Activated T-helper 1 cell treated with Interleukin-2 at 50 U/mL for 16 hours (primary cell): ENCODE measurements around the gene INPP5B.
"Not testable (repeated sequence)": the region's sequence is repeated elsewhere in the genome, so short reads cannot be mapped to it uniquely, and the experiment has no call there.

Source experiments
- DNase-seq: peaks from one replicate; pipeline ENCODE4 v3.0.0-alpha.2; 2020; ENCODE audit warnings: low read depth

The INPP5B gene

GRCh38 chr1:37946703-37947360 lies at the start of gene INPP5B:
TSS of gene INPP5B (minus strand) at chr1:37947053. CDS start at chr1:37946308, 745 bp downstream.
- DNase-seq = peak; percentile 25

DNA sequence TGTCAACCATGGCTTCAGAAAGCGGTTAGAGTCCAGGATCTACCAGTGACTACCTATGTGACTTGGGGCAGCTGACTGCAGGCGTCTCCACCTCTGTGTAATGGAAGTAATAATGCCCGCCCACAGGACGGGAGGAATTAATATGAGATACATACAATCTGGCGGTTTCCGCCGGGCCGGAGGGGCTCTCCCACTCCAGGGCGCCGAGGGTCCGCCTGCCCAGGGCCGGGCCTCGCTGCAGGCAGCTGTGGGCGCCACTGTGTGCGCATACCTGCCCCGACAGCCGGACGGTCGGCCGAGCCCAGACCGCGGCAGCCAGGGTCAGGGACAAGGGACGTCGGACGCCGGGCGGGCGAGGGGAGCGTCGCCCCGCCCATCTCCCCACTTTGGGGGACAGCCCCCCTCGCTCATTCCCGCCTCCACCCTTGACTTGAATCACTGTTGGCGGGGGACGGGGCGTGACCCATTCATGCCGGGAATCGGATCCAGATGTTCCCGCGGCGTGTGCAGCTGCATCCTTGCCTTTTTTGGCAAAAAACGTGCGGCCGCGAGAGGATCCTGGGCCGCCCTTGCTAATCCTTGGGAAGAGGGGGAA lies 49.0 kb upstream of the INPP5B start:
- no peak for DNase-seq

- DNase-seq = no peak
Observed at GRCh38 chr1:37994886-37995566, 48.2 kb upstream of the INPP5B start.

DNA sequence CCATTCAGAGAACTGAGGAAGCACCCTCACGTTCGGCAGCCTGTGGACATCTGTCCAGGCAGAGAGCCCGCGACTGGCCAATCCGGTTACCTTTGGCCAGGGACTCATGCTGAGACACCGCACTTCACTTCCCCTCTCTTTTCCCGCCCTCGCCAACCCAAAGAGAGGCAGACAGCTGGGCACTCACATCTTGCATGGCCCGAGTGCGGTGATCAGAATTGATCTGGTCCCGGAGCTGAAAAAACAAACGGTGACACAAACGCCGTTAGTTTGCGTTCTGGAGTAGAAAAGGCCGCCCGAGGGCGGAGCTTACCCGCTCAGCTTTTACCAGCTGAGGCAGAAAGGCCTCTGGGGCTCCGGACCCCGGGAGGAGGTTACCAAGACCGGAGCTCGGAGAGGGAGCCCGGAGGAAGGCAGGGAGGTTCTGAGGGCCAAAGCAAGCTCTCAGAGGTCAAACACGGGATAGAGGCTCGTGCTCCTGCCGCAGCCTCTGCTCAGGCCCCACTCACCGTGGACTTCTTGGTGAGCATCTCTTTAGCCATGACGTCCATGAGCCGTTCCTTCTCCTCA lies 42.6 kb upstream of the INPP5B start:
- DNase-seq = no peak

DNA sequence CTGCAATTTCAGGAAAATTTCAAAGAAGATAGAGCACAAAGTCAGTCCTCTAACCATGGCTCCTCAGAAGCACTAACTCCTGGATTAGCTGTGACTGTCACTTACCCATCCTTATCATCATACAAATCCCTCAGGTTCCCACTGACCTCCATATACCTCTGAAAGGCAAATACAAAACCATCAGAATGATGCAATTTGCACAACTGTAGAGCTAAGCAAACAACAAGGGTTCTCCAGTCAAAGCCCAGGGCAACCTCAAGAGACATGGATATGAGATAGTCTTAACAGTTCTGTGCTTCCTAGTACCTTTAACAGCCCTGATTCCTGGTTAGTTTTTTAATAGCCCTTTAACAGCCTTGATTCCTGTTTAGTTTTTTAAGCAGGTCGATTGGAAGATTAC lies 40.8 kb upstream of the INPP5B start:
- no peak for DNase-seq

- no peak for DNase-seq
Observed at GRCh38 chr1:37983546-37983945, 36.7 kb upstream of the INPP5B start.

GRCh38 chr1:37978541-37978940 lies 31.7 kb upstream of the INPP5B start:
- no peak for DNase-seq

DNA sequence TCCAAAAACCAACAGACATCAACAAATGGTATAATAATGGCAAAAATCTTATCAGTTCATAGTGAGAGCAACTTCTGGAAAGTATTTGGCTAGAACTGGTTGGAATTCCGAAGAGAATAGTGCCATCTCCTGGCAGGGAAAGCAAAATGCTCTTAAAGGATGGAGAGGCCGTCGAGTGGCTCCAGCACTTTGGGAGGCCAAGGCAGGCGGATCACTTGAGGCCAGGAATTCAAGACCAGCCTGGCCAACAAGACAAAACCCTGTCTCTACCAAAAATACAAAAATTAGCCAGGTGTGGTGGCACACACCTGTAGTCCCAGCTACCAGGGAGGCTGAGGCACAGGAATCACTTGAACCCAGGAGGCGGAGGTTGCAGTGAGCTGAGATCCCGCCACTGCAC lies 28.2 kb upstream of the INPP5B start:
- DNase-seq = not testable (repeated sequence)

- DNase-seq = no peak
Observed at GRCh38 chr1:37974567-37974966, 27.7 kb upstream of the INPP5B start.

DNA sequence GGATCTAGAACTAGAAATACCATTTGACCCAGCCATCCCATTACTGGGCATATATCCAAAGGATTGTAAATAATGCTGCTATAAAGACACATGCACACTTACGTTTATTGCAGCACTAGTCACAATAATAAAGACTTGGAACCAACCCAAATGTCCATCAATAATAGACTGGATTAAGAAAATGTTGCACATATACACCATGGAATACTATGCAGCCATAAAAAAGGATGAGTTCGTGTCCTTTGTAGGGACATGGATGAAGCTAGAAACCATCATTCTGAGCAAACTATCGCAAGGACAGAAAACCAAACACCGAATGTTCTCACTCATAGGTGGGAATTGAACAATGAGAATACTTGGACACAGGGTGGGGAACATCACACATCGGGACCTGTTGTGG lies 26.8 kb upstream of the INPP5B start:
- DNase-seq = not testable (repeated sequence)

DNA sequence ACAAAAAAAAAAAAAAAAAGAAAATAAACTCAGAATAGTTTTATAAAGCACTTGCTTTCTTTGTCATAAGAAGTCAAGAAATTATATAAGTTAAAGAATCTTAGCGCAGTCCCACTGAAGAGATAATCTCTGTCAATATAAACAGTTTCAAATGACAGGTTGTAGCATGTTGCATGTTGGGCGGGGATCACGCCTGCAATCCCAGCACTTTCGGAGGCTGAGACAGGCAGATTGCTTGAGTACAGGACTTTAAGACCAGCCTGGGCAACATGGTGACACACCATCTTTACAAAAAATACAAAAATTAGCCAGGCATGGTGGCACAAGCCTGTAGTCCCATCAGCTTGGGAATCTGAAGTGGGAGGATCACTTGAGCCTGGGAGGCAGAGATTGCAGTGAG lies 18.4 kb upstream of the INPP5B start:
- DNase-seq = no peak

GRCh38 chr1:37964106-37964505 lies 17.3 kb upstream of the INPP5B start:
- not testable (repeated sequence) for DNase-seq

GRCh38 chr1:37958690-37959089 lies 11.8 kb upstream of the INPP5B start:
- DNase-seq = no peak

DNA sequence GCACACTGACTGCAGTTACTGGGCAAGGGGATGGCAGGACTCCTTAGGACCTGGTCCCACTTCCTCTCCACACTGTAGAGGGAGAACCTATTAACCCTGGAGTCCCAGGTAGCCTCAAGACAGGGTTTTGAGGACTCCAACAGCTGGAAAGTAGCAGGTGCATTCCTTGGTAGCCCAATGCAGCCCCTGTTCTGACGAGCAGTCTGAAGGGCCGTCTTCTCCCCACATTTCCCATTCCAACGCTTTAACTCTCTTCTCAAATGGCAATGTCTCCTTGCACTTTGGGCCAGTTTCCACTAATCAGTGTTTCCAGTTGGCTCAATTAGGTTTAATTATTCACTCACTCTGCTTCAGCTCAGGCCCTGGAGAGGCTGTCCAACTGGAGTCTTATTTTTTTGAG lies 8.8 kb upstream of the INPP5B start:
- DNase-seq = no peak

DNA sequence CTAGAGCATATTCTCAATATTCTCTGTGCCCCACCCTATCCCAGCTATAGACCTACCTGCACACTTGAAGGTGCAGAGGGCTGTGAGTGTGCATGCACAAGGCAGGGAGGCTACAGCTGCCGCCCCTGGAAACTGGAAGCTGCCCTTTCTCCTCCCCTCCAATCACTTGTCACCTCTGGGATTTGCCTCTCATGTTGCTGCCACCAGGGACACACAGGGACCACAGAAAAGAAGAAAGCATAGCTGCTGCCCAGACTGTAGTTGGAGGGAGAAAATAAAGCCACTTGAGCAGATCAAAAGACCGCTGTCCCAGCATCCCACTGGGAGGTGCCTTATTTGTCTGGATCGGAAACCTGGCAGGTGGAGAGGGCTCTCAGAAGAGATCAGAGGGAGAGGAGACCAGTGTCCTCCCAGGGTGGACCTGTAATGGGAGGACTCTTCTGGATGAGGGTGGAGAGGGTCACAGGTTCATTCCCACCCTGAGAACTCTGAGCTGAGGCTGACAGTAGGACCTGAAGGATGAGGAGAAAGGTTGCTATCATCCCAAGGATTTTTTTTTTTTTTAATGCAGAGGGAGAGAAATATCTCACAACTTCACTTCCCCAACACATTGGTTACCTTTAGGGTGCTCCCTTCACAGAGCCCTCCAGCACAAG lies 7.6 kb upstream of the INPP5B start:
- no peak for DNase-seq

DNA sequence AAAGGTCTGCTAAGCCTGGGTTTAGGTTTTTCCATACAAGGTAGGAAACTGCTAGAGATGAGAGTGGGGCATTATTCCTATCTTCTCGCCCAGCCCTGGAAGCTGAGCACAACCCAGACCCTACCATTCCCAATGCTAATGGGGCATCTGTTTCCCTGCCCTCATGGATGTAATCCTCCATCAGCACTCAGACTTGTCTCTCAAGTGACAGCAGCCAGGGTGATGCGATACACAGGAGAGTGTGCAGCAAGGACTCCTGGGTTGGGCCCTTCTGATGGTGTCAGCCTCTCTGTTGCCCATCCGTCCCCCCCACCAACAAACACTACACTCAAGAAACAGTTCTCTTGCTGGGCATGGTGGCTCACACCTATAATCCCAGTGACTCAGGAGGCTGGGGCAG lies 5.9 kb upstream of the INPP5B start:
- DNase-seq = no peak

DNA sequence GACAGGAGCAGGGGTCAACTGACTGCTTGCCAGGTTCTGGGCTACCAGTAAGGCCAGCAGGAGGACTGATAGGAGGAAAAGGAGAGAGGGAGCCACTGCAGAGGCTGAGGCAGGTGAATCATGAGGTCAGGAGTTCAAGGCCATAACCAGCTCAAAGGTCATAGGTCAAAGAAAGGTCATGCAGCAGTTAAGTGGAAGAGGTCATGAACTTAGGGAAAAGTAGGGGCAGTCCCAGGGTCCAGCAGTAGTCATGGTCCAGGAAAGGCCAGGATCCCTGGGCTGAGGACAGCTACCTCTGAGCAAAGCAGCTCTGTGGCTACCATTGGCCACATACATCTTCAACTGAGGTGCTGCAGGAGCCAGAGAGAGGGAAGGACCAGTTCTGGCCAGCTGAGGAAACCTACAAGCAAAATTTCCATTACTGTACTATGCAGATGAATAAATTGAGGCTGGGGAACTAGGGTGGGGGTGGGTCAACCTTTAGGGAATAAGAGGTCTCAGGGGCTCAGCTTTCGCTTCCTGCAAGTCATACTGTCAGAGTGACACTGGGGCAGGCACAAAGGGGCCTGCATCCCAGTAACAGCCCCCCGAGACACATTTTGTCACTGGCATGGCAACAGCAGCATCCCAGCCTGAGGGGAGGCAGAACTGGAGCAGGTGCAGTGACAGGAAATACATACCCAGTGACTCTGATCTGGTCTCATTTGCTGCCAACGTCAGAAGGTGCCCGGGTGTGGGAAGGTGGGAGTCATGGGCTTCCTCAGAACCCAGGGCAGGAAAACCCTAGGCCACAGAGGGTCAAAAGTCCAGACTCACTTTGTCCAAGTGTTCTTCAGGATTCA lies 5.2 kb upstream of the INPP5B start:
- no peak for DNase-seq

DNA sequence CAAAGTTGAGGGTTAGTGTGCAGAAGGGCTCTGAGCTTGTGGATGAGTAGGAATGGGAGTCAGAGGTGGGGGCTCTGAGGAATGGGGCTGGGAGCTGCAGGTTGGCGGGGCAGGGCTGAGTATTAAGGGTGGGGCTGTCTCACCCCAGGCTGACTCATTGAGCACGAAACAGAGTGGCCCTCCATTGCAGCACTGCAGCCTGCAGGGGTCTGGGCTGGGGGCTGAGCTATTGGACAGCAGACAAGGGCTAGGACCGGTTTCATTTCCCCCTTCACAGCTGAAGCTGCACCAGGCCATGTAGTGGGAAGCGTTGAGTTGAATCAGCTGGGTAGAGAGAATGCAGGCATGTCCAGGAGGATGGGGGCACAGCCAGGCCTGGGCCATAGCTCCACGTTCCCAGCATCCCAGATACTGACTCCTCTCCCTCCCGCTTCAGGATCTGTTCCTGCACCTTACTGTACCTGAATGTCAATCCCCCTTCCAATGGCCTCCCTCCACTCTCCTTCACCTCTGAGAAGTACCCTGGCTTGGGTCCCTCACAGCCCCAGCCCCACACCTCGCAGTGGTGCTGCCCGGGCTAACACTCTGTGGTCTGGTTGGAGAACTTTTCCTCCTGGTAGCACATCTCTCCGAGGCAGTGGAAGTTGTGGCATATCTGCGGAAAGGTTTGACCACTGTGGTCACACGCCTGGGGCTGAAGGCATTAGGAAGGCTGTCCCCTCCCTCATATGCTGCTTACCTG lies 4.4 kb upstream of the INPP5B start:
- DNase-seq = no peak

GRCh38 chr1:37949524-37950152 lies 2.8 kb upstream of the INPP5B start:
- no peak for DNase-seq

GRCh38 chr1:37948841-37949240 lies 2.0 kb upstream of the INPP5B start:
- no peak for DNase-seq

DNA sequence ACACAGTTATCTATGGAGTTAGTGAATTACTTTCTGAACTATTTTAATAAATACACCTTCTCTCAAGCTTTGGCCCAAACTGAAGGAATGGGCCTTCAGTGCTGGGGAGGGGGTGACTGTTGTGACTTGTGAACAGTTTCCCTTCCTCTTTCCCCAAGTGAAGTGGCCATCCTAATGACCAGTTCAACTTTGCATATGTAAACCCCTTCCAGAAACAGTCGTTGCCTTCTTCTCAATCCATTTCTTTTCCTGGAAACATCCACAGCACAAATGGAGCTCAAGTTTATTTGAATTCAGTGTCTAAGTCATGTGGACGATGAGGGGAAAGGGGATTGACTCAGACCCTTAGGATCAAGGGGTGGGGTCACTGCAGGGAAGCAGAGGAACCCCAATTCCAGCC lies 1.3 kb upstream of the INPP5B start:
- no peak for DNase-seq
